Measurements from ENCODE around the gene VAX1. TPM values are rescaled to one million over a fixed set of nuclear protein-coding genes. Genes with fewer than 3 reads are reported as not detected.

VAX1 gene
- total RNA-seq, 1 experiment from 2014 or later, result not detected

DNA sequence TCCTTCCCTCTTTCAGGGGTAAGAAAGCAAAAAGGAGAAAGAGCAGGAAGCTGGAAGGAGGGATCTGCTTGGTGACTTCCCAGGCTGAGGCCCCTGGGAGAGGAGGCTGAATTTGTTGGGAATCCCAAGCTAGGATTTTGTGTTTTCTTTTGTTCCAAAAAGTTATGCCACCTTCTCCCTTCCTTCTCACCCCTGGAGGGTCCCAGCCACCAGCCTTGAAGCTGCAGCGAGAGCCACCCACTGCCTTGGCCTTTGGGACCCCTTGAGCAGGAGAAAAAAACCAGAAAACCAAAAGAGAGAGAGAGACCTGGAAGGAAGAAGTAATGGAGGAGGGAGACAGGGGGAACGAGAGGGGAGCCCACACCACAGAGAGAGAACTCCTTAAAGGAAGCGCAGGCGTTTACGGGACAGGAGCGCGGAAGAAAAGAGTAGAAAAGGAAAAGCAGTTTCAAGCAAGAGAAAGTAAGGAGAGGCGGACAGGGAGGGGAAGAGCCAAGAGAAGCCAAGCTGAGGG lies 7.2 kb downstream of the VAX1 start:
- Histone ChIP-seq H4K20me1 (ENCODE audit: control insufficient read depth, insufficient read depth, insufficient read length) (no peaks in the 10 kb centered on the region), H3K79me1 (ENCODE audit: insufficient read depth, low read depth, low read length, poor library complexity, severe bottlenecking) (no peaks in the 10 kb centered on the region), H4K91ac (ENCODE audit: insufficient read length, low read depth, low read length) (no peak overlapping the region), H2BK20ac (ENCODE audit: low read depth, low read length, poor library complexity, severe bottlenecking) (no peak overlapping the region), H3K14ac (ENCODE audit: insufficient read depth, low read length) (no peak overlapping the region), H3K9ac (ENCODE audit: extremely low read depth, insufficient read length, low read length) (no peak overlapping the region), H2AK5ac (ENCODE audit: insufficient read length, low read length) (no peak overlapping the region), H3T11ph (ENCODE audit: low read length) (no peak overlapping the region), H3K79me2 (ENCODE audit: insufficient read depth, low read length) (no peaks in the 10 kb centered on the region), H3K4me2 (ENCODE audit: insufficient read depth, insufficient read length, low read length) (peak overlapping the region; percentile 74), H3K18ac (ENCODE audit: insufficient read length, low read depth, low read length) (no peak overlapping the region), H4K8ac (replicated peaks; ENCODE audit: insufficient read length, low read depth, low read length) (no peak overlapping the region), H2BK120ac (ENCODE audit: low read depth, low read length, poor library complexity, severe bottlenecking) (no peak overlapping the region), H2BK12ac (ENCODE audit: insufficient read length, low read depth, low read length) (no peak overlapping the region), H2AFZ (ENCODE audit: low read length) (no peak overlapping the region), H3K56ac (ENCODE audit: insufficient read length, low read depth, low read length) (no peak overlapping the region), H3K23ac (ENCODE audit: insufficient read length, low read depth, low read length) (no peak overlapping the region), H3K9me3 (ENCODE audit: control insufficient read depth, low read depth, low read length) (no peaks in the 10 kb centered on the region), H4K5ac (ENCODE audit: insufficient read length, low read depth, low read length) (no peak overlapping the region), H3K27ac (ENCODE audit: insufficient read length, low read depth, low read length) (no peak overlapping the region), H3K23me2 (ENCODE audit: insufficient read length, low read depth, low read length, poor library complexity, severe bottlenecking) (no peaks in the 10 kb centered on the region), H2BK15ac (ENCODE audit: low read depth, low read length) (no peak overlapping the region), H3K27me3 (ENCODE audit: insufficient read depth, low read length) (peaks cover 77% of the 10 kb centered on the region), H3K4ac (ENCODE audit: low read depth, low read length) (no peak overlapping the region), H2BK5ac (ENCODE audit: insufficient read length, low read length) (no peak overlapping the region), H3K4me1 (ENCODE audit: insufficient read depth, low read length) (no peaks in the 10 kb centered on the region)
- no peak overlapping the region; a peak in 1 of 7 replicates for H3K27ac Mint-ChIP-seq
- peaks cover 27 to 41% of the 10 kb centered on the region in 2 experiments for H3K4me1 Mint-ChIP-seq
- no peak for TF ChIP-seq CTCF (conservative IDR thresholded peaks at IDR 0.05)
- peaks cover 0 to 8% of the 10 kb centered on the region in 2 experiments; a peak in 3 of 5 replicates for H3K9me3 Mint-ChIP-seq
- peaks cover 96% of the 10 kb centered on the region for H3K27me3 Mint-ChIP-seq (ENCODE audit: low read depth)
- peak overlapping the region in 1 of 2 experiments; percentile 69; a peak in 4 of 5 replicates for H3K4me3 Mint-ChIP-seq
- DNase-seq, result no peak
- H3K36me3 Mint-ChIP-seq (ENCODE audit: insufficient read depth in 1 of 3, low read depth in 3 of 3), result peaks cover 0 to 2% (median 0%) of the 10 kb centered on the region in 3 experiments; a peak in 2 of 7 replicates
- no CpG with 5 or more reads among the region's 8 CpGs for WGBS (ENCODE audit: extremely low coverage, insufficient read length, low lambda C conversion rate)
